HG02759 (cell line): ENCODE data around the gene NEU4.
"Not testable (repeated sequence)": the region's sequence is repeated elsewhere in the genome, so short reads cannot be mapped to it uniquely, and the experiment has no call there.

ENCODE experiments used
- ATAC-seq: cut with Tn5 transposase; IDR thresholded peaks from one replicate; pipeline ENCODE4 v1.9.1; 2021; ENCODE audit warnings: mild to moderate bottlenecking, moderate library complexity; ENCODE audit not compliant: unreplicated experiment

NEU4 gene, protein sequence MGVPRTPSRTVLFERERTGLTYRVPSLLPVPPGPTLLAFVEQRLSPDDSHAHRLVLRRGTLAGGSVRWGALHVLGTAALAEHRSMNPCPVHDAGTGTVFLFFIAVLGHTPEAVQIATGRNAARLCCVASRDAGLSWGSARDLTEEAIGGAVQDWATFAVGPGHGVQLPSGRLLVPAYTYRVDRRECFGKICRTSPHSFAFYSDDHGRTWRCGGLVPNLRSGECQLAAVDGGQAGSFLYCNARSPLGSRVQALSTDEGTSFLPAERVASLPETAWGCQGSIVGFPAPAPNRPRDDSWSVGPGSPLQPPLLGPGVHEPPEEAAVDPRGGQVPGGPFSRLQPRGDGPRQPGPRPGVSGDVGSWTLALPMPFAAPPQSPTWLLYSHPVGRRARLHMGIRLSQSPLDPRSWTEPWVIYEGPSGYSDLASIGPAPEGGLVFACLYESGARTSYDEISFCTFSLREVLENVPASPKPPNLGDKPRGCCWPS

DNA sequence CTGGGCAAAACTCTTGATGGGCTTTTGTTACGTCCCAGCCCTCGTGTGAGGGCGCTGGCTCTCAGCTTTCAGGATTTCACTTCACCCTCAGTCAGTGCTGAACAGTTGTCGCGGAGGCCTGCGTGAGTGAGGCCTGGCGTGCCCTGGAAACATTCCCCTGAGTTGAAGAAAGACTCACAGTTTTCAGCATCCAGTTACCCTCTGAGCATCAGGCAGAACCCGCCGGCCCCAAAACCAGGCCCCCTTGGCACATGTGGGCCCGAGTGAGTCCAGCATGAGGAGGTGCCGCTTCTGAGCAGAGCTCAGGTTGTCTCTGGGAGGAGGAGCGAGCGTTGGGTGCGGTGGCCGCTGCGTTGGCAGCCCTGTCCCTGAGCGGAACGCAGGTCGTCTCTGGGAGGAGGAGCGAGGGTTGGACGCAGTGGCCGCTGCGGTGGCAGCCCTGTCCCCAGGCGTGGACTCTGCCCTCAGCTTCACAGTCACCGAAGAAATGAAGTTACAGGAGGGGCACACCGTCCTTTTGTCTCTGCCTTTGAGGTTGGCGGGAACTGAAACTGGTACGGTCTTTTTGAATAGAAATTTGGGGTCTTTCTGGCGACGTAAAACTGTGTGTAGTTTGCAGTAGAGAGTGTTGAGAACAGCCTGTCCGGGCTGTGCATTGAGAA lies at the start of gene NEU4:
TSS of gene NEU4 (plus strand) at position 473 of the 662 bp plus-strand sequence. CDS start 5,292 bp downstream, outside the sequence.
- no peak for ATAC-seq

DNA sequence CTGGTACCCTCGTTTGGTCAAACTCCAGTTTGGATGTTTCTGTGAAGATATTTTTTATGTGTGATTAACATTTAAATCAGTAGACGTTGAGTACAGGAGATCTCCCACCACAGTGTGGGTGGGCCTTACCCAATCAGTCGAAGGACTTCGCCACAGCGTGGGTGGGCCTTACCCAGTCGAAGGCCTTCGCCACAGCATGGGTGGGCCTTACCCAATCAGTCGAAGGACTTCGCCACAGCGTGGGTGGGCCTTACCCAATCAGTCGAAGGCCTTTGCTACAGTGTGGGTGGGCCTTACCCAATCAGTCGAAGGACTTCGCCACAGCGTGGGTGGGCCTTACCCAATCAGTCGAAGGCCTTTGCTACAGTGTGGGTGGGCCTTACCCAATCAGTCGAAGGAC lies 49.1 kb upstream of the NEU4 start:
- ATAC-seq: not testable (repeated sequence)

DNA sequence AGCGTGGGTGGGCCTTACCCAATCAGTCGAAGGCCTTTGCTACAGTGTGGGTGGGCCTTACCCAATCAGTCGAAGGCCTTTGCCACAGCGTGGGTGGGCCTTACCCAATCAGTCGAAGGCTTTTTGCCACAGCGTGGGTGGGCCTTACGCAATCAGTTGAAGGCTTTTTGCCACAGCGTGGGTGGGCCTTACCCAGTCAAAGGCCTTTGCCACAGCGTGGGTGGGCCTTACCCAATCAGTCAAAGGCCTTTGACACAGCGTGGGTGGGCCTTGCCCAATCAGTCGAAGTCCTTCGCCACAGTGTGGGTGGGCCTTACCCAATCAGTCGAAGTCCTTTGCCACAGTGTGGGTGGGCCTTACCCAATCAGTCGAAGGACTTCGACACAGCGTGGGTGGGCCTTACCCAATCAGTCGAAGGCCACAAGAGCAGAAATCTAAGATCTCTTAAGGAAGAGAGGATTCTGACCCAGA lies 48.7 kb upstream of the NEU4 start:
- ATAC-seq: no peak

DNA sequence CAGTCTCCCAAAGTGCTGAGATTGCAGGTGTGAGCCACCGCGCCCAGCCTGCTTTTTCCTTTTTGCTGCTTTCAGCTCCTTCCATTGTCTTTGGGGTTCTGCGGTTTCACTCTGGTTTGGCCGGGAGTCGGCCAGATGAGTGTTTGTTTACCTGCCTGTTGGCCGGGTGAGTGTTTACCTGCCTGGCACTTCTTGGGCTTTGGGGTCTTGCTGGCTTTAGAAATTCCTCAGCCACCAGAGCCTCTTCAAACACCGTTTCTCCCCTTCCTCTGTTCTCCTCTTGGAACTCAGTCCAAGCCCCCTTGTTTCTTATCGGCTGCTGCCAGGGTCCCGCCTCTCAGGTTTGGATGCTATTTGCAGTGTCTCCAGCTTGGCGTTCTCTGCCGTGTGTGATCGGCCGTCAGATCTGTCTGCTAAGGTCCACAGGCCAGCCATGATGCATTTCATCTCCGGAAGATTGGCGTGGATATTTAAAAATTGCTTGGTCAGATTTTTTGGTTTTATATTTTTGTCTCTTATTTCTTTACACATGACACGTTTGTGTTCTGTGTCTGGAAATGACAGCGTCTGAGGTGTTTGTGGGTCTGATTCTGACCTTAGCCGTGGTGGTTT lies 46.6 kb upstream of the NEU4 start:
- ATAC-seq: no peak

DNA sequence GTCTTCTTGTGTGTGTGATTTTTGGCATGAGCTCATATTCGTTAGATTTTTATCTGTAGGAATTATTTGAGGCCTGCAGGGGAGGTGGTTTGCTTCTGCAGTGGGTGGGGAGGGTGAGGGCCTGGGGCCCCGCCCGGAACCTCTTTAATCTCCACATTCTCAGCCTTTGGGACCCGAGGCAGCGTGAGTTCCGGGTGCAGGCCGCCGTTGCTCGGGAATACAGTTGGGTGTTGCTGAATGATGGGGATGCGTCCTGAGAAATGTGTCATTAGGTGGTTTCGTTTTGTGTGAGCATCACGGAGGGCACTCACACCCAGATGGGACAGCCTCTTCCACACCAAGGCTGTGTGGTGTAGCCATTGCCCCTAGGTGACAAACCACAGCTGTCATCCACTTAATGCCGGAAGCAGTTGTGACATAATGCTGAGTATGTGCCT lies 46.0 kb upstream of the NEU4 start:
- no peak for ATAC-seq

DNA sequence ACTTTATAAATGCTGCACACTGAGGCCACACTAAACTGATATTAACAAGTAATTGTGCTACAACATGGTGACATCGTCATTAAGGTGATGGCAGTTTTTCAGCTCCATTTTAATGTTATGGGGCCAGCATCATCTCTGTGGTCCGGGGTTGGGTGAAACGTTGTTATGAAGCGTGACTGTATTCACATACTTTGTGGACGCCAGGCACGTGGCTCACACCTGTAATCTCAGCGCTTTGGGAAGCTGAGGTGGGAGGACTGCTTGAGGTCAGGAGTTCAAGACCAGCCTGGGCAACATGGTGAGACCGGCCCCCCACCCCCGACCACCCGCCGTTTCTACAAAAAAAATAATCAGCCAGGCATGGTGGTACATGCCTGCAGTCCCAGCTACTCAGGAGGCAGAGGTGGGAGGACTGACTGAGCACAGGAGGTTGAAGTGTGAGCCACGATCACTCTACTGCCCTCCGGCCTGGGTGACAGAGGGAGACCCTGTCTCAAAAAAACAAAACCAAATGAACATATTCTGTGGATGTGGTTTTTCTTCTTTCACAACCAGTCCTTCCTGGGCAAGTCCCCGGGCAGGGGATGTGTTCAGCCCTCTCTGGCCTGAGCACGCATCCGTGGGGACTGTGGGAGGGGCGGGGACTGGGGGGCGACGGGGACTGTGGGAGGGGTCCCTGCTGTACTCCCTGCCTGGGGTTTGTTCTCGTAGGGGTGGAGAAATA lies 45.3 kb upstream of the NEU4 start:
- ATAC-seq: no peak

DNA sequence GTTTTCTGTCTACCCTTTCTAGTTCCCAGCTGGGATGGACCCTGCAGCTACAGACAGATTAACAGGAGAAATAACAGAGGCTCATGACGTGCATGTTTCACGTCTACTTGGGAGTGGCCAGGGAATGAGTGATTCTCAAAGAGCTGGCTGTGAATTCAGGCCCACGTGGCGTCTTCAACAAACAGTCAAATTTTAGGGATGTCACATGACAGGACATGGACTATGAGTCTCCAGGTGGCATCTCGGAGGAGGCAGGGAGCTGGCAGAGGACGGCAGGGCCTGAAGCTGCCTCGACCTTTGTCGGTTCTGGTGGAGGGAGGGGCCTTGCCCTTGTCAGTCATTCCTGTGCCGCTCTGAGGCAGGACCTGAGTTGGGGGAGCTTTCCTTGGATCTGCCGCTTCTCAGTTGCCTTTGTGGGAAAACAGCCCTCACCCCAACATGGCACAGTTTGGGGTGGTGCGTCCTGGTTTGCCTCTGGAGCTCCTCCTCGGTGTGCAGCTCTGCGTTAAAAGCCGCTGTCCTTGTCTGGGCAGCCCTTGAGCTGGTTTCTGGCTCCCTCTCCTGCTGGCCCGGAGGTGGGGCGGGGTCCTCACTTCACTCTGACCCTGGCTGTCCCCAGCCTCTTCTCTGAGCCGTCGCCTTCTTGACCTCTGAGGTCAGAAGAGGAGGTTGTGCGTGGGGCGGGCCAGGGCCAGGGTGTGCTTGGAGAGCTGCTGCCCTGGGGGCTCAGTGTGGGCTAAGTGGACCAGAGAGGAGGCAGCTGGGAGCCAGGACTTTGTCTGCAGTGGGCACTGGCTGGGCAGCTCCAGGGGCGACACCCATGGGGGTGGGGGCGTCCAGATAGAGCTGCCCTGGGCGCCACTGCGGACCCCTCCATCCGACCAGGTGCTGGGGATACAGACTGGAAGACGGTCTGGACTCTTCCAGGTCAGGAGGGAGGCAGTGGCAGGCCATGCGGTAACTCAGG lies 44.4 kb upstream of the NEU4 start:
- ATAC-seq: no peak

DNA sequence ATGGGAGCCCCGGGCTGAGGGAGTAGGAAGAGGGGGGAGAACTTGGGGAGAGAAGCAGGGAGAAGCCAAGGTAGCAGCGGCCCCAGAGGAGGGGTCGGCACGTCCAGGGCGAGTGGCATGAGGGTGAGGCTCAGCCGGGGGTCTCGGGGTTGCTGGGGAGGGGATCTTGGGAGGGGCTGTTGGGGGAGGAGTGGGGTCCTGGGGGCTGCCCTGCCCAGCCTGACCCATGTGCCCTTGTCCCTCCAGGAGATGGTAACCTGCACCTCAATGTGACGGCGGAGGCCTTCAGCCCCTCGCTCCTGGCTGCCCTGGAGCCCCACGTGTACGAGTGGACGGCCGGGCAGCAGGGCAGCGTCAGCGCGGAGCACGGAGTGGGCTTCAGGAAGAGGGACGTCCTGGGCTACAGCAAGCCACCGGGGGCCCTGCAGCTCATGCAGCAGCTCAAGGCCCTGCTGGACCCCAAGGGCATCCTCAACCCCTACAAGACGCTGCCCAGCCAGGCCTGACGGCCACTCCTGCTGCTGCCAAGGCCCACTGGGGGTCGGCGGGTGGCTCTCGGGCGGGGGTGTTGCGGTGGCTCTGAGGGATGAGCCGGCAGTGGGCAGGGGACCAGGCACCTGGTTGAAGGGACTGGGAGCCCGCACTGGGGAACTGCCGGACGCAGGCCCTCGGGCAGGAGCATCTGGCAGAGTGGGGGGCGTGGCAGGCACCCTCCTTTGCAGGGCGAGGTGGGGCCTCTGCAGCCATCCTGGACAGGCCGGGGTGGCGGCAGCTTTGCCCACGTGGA lies 41.3 kb upstream of the NEU4 start:
- ATAC-seq: no peak

DNA sequence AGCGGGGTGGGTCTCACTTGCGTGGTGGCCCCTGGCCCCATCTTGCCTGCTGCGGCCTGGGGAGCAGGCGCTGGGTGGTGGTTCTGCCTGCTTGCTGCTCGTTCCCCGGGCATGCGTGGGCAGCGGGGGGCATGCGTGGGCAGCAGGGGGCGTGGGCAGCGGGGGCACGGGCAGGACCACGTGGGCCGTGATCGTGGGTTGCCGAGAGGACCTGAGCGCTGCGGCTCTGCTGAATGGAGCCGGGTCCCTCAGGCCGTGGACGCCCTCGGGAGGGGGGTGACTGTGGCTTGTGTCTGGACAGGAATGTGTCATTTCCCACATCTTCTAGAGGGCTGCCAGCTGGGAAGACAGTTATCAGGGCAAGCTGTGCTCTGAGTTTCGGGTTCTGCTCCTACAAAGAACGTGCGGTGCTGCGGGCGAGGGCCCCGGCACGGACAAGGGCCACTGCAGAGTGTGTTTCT lies 40.7 kb upstream of the NEU4 start:
- no peak for ATAC-seq

DNA sequence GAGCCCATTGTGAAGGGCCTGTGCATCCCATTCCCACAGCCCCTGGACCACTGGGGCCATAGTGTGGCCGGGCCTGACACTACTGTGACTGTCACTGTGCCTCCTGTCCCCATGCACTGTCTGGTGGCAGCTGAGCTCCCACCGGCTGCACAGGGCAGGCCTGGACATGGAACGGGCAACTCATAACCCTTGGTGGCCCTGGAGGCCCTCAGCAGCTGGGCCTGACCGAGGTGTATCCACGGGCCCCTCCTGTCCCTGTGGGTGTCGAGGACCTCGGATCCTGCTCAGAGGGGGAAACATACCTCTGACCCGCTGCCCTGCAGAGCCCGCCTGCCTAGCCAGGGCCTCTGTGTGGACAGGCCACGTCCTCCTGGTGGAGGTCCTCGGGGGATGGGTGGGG lies 40.1 kb upstream of the NEU4 start:
- ATAC-seq: no peak

DNA sequence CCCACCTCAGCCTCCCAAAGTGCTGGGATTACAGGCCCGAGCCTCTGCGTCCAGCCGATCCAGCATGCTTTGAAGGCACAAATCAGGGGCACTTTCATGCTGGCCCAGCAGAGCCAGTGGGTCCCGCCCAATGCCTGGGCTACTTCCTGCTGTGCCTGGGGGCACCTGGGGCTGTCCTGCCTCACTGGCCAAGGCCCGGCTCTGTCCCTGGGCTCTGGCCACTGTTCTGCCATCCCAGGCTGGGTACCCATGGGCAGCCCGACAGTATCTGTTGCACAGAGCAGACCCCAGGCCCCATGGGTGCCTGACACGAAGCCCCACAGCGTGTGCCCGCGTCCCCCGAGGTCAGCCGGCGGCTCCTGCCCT lies 39.2 kb upstream of the NEU4 start:
- no peak for ATAC-seq

DNA sequence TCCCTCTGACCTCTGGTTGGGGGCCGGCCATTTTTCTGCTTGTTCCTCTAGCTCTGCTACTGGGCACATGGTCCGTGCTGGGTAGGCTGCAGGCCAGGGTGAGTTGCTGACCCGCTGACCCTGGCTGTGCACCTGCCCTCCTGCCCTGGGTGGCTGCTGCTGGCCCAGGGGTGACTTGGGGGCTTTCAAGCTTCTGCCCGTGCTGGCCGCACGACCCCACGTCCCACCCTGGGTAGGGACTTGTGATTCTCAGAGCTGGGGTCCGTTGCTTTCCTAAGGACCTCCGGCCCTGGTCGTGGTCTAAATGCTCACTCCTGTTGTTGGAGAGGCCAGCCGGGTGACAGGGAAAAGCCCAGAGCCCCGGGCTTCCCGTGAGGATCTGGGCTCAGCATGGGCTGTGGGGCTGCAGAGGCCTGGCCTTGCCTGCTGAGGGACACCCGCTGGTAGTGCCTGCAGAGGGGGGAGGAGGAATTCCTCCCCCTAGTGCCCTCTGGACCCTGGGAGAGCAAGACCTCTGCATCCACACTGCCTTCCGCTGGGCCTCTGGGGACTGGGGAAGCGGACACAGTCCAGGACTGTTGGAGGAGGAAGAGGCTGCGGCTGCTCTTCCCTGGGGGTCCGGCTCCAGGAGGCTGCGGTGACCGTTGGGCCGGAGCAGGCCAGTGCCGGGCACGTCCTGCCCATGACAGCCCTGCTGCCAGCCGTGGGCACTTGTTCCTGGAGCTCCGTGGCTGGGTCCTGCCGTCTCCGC lies 38.6 kb upstream of the NEU4 start:
- ATAC-seq: no peak

DNA sequence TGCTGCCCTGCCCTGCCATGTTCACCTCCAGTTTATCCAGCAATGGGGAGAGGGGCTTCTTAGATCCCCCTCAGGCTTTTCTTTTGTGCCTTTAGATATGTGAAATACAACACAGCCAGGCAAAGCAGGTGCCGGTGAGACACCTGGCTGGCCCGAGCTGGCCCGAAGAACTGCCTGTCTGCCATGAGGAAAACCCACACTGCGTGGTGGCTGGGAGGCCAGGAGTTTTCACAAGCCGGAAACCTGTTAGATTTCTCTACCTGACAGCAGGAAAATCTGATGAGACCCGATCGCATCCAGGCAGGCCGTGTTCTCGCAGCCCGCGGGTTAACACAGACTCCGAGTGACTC lies 38.1 kb upstream of the NEU4 start:
- no peak for ATAC-seq

DNA sequence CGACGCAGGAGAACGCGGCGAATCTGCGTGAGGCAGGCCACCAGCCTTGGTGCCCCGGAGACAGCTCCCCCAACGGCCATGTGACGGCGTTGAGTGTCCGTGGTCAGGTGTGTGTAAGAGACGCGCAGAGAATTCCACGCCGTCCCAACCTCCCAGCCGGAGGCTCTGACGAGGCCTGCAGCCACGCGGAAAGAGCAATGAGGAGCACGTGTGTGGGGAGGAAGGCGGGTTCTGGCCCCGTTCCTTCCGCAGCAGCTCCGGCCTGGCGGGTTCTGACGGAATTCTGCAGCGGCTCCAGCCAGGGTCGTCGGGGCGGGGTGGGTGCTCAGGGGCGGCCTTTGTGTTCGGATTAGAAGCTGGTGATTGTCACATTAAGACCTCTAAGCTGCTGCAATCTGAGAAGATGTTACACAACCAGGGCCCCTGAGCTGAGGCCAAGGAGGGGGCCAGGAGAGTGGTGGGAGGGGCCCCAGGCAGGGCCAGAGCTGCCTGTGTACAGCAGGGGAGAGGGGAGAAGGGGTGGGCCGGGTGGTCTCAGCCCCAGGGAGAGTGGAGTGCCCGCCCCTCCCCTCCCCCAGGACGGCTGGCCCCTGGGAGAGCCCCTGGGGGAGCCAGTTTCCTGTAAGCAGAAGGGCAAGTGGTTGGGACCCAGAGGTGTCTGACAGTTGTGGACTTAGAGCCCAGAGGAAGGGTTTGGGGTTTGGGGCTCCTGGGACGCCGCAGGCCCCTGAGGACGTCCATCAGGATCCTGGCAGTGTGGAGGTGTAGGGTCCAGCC lies 37.5 kb upstream of the NEU4 start:
- ATAC-seq: no peak

DNA sequence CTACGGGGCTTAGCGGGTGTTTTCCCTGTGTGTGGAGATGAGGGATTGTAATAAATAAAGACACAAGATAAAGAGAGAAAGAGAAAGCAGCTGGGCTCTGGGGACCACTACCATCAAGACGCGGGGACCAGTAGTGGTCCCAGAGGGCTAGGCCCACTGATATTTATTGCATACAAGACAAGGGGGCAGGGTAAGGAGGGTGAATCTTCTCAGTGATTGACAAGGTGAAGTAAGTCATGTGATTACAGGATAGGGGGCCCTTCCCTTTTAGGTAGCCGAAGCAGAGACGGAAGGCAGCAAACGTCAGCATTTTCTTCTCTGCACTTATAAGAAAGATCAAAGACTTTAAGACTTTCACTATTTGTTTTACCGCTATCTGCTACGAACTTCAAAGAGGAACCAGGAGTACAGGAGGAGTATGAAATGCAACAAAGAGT lies 36.9 kb upstream of the NEU4 start:
- ATAC-seq: no peak

DNA sequence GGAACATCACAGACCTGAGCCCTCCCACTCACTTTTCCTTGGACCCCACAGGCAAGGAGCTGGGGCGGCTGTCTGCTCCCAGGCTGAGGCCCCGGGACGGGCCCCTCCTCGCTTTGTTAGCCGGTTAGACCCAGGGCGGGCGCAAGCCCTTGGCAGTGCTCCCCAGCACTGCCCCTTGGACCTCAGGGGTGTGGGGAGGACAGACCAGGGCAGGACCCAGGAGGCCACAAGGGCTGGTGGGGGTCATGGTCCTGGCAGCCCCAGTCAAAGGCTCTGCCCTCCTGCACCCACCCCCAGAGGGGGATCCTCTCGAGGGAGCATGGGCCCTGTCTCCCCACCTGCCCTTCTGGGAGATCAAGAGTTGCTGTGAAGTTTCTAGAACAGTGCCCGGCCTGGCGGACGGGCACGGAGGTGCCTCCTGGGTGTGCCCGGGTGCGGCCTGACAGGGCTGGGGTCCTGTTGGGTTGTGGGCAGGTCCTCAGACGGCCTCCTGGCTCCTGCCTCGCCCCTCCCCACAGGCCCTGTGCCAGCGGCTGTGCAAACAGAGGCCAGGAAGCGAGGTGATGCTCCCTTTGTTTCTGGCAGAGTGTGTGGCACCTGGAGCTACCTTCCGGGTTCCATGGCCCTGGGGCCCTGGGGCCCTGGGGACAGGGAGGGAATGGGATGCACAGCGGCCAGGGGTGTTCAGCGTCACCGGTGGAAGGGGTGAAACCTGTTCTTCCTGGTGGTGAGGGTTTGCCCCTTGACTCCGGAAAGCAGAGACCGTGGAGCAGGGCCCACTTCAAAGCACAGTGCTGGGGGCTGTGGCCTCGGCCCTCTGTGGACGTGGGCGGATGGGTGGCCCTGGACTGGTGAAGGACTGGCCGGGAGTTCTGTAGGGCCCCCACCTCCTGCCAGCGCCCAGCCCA lies 35.2 kb upstream of the NEU4 start:
- no peak for ATAC-seq
